Mesothelial cell of epicardium (in vitro differentiated cells): ENCODE data around the gene FGFR4. TPM values are rescaled to one million over a fixed set of nuclear protein-coding genes. Genes with fewer than 3 reads are reported as not detected.

Experiments used
- DNase-seq, 2 experiments: peaks; one replicate each; pipeline ENCODE4 v3.0.0; 2021; ENCODE audit warnings: low spot score in 2 of 2; ENCODE audit not compliant: unreplicated experiment in 2 of 2
- H3K27ac Mint-ChIP-seq: 2 replicates; pipeline ENCODE4 v1.8.0; 2021; ENCODE audit warnings: mixed read lengths
- H3K27me3 Mint-ChIP-seq: 2 replicates; pipeline ENCODE4 v1.8.0; 2021; ENCODE audit warnings: low read depth, mixed read lengths
- H3K36me3 Mint-ChIP-seq: 2 replicates; pipeline ENCODE4 v1.8.0; 2021; ENCODE audit warnings: mixed read lengths
- H3K4me1 Mint-ChIP-seq: 2 replicates; pipeline ENCODE4 v1.8.0; 2021; ENCODE audit warnings: mixed read lengths
- H3K4me3 Mint-ChIP-seq: 2 replicates; pipeline ENCODE4 v1.8.0; 2021; ENCODE audit warnings: mild to moderate bottlenecking, moderate library complexity, mixed read lengths
- H3K9me3 Mint-ChIP-seq: 2 replicates; pipeline ENCODE4 v1.8.0; 2021; ENCODE audit warnings: mixed read lengths
- CTCF ChIP-seq: fragments of 200-600 bp; sonication (generic); IDR thresholded peaks from one replicate; pipeline ENCODE4 v1.5.0; 2021; ENCODE audit warnings: antibody characterized with exemption; ENCODE audit not compliant: unreplicated experiment
- total RNA-seq: library from RNA; stranded (reverse); gene quantifications from 3 replicates; pipeline ENCODE4 v1.2.1, GENCODE V29; 2021

FGFR4 gene
- total RNA-seq, result 4.7 to 8.0 TPM (median 5.9 TPM) in 3 replicates

GRCh38 chr5:177086654-177087397 lies at the start of gene FGFR4:
TSS of gene FGFR4 (plus strand) at chr5:177086915. CDS start at chr5:177089603, 2,688 bp downstream.
- DNase-seq, result peak; percentile 63 to 66
- H3K9me3 Mint-ChIP-seq, result no peaks in the 10 kb centered on the region
- peak within 1 kb of the TSS; percentile 19 for H3K27ac Mint-ChIP-seq
- no peaks in the 10 kb centered on the region for H3K36me3 Mint-ChIP-seq
- H3K27me3 Mint-ChIP-seq, result peaks cover 31% of the 10 kb centered on the region
- peaks cover 6% of the 10 kb centered on the region for H3K4me1 Mint-ChIP-seq
- peak; percentile 72 for TF ChIP-seq CTCF
- peak within 1 kb of the TSS; percentile 47 for H3K4me3 Mint-ChIP-seq

- Mint-ChIP-seq H3K9me3 (no peaks in the 10 kb centered on the region), H3K36me3 (peaks cover 17% of the 10 kb centered on the region), H3K4me3 (no peak overlapping the region)
Measured at GRCh38 chr5:177036921-177037320, 49.8 kb upstream of the FGFR4 start.

GRCh38 chr5:177040814-177041420 lies 45.8 kb upstream of the FGFR4 start:
- H3K4me1 Mint-ChIP-seq, result peaks cover under 1% of the 10 kb centered on the region
- H3K9me3 Mint-ChIP-seq, result no peaks in the 10 kb centered on the region
- no peak overlapping the region for H3K4me3 Mint-ChIP-seq
- H3K36me3 Mint-ChIP-seq, result peaks cover 25% of the 10 kb centered on the region
- DNase-seq, result no peak
- no peaks in the 10 kb centered on the region for H3K27me3 Mint-ChIP-seq
- H3K27ac Mint-ChIP-seq, result no peak overlapping the region
- TF ChIP-seq CTCF, result no peak

More at GRCh38 chr5:177036921-177037320, 49.8 kb upstream of the FGFR4 start:
- Mint-ChIP-seq H3K27ac (no peak overlapping the region), H3K27me3 (no peaks in the 10 kb centered on the region), H3K4me1 (peaks cover 2% of the 10 kb centered on the region)
- no peak for TF ChIP-seq CTCF
- no peak for DNase-seq

- DNase-seq, result no peak
- no peak for TF ChIP-seq CTCF
- Mint-ChIP-seq H3K27me3 (no peaks in the 10 kb centered on the region), H3K9me3 (no peaks in the 10 kb centered on the region), H3K4me3 (no peak overlapping the region), H3K4me1 (no peaks in the 10 kb centered on the region), H3K36me3 (peaks cover 25% of the 10 kb centered on the region), H3K27ac (no peak overlapping the region)
Measured at GRCh38 chr5:177041936-177042335, 44.8 kb upstream of the FGFR4 start.

GRCh38 chr5:177043114-177043513 lies 43.6 kb upstream of the FGFR4 start:
- peaks cover 27% of the 10 kb centered on the region for H3K36me3 Mint-ChIP-seq
- no peak overlapping the region for H3K4me3 Mint-ChIP-seq
- H3K9me3 Mint-ChIP-seq, result no peaks in the 10 kb centered on the region
- no peaks in the 10 kb centered on the region for H3K4me1 Mint-ChIP-seq
- DNase-seq, result no peak
- H3K27me3 Mint-ChIP-seq, result no peaks in the 10 kb centered on the region
- no peak overlapping the region for H3K27ac Mint-ChIP-seq
- TF ChIP-seq CTCF, result no peak
